GM12891 (cell line): Measurements from ENCODE around the gene GBP3.
"Not testable (repeated sequence)": the region's sequence is repeated elsewhere in the genome, so short reads cannot be mapped to it uniquely, and the experiment has no call there.

Source experiments
- POLR2A ChIP-seq: IDR thresholded peaks from 2 replicates; pipeline ENCODE4 v1.6.1; 2011; ENCODE audit warnings: low read depth, low read length, control low read depth
- POLR2AphosphoS5 ChIP-seq: IDR thresholded peaks from 2 replicates; pipeline ENCODE4 v1.6.1; 2011; ENCODE audit warnings: low read depth, low read length, control low read depth
- POU2F2 ChIP-seq: IDR thresholded peaks from 2 replicates; pipeline ENCODE4 v1.6.1; 2011; ENCODE audit warnings: low read depth, mild to moderate bottlenecking, control low read depth, low read length, moderate library complexity
- TAF1 ChIP-seq: IDR thresholded peaks from 2 replicates; pipeline ENCODE4 v1.6.1; 2011; ENCODE audit warnings: low read depth, low read length, control low read depth

DNA sequence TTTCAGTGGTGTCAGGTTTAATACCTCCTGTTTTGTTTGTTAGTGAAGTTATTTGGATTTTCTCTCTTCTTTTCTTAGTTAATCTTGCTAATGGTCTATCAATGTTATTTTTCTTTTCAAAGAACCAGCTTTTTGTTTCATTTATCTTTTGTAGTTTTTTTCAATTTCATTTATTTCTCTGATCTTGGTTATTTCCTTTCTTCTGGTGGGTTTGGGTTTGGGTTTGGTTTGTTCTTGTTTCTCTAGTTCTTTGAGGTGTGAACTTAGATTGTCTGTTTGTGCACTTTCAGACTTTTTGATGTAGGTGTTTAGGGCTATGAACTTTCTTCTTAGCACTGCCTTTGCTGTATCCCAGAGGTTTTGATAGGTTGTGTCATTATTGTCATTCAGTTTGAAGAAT lies 20.5 kb downstream of the GBP3 start:
- TF ChIP-seq TAF1, POLR2A, POLR2AphosphoS5, POU2F2: not testable (repeated sequence)
